GM18873 (cell line): ENCODE results near the gene SPTAN1.

ENCODE experiments used
- ATAC-seq: cut with Tn5 transposase; IDR thresholded peaks from one replicate; pipeline ENCODE4 v1.9.1; 2021; ENCODE audit warnings: mild to moderate bottlenecking, moderate library complexity, moderate number of reproducible peaks; ENCODE audit not compliant: unreplicated experiment, low FRiP score

The SPTAN1 gene

DNA sequence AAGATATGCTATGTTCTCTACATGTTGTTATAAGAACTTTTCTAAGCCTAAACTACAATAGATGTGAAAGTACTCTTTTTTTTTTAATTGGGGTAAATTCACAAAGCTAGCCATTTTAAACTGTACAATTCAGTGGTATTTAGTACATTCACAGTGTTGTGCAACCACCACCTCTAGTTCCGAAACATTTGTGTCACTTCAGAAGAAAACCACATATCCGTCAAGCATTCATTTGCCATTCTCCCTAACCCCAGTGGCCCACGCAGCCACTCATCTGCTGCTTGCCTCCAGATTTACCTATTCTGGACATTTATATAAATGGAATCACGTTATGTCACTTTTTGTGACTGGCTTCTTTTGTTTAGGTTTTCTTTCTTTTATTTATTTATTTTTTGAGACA lies 43.1 kb downstream of the SPTAN1 start:
- ATAC-seq, result no peak

DNA sequence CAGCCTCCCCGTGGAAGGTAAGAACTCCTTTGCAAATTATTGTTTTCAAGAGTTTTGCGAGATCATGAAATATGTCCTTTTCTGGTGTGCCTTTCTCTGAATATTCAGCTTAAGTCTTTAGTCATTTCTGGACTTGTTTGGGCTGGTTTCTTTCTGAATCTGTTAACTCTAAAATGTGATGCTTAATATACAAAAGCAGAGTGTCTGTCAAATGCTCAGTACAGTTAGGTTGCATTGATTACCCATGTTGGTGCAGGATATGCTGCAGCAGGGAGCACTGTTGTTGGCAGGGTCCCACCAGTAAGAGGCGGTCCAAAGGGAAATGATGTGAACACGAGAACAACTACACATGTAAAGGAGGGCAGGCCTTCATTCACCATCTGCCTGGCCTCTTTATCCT lies 47.7 kb downstream of the SPTAN1 start:
- ATAC-seq, result no peak

DNA sequence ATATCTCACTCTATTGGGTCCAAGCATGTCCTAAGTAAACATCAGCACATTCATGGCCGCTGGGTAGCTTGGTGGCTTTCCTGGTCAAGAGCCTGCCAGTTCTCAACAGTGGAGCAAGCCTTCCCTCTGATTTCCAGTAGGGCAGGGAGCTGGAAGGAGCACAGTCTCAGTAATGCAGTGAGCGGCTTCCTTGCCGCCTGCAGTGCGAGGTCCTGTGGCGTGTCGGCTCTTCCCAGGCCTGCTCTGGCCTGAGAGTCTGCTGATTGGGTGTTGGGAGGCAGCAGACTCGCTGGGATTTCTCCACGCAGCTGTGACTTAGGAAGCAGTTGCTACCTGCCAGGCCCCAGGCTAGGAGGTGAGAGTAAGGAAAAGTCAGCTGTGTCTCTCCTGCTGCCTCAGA lies 51.3 kb downstream of the SPTAN1 start:
- ATAC-seq, result no peak

DNA sequence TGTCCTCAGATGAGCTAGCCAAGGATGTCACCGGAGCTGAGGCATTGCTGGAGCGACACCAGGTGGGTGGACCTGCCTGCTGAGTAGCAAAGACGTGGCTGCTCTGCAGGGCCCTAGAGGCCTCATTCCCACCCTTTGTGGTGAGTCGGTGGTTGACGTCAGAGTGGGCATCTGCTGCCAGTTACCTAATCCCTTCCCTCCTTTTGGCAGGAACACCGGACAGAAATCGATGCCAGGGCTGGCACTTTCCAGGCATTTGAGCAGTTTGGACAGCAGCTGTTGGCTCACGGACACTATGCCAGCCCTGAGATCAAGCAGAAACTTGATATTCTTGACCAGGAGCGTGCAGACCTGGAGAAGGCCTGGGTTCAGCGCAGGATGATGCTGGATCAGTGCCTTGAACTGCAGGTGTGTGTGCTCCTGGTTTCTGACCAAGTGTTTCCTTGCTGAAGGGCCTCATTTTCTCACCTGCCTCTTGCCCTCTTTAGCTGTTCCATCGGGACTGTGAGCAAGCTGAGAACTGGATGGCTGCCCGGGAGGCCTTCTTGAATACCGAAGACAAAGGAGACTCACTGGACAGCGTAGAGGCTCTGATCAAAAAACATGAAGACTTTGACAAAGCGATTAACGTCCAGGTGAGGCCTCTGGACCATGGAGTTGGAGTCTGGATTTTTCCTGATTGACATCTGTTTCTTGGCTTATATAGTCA lies 55.4 kb downstream of the SPTAN1 start:
- ATAC-seq, result no peak

DNA sequence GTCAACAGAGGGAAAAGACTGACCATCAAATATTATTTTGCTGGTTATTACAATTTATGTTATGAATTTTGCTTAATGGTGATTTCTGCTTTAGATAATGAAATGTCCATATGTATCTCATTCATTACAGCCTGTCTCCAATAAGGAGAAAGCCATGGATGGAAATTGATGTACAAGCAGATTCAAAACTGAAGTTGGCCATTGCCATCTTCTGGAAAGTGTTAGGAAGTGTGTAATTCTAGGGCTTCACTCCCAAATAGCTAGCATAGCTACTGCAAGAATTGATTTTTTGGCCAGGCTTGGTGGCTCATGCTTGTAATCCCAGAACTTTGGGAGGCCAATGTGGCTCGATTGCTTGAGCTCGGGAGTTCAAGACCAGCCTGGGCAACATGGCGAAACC lies 58.5 kb downstream of the SPTAN1 start:
- no peak for ATAC-seq

DNA sequence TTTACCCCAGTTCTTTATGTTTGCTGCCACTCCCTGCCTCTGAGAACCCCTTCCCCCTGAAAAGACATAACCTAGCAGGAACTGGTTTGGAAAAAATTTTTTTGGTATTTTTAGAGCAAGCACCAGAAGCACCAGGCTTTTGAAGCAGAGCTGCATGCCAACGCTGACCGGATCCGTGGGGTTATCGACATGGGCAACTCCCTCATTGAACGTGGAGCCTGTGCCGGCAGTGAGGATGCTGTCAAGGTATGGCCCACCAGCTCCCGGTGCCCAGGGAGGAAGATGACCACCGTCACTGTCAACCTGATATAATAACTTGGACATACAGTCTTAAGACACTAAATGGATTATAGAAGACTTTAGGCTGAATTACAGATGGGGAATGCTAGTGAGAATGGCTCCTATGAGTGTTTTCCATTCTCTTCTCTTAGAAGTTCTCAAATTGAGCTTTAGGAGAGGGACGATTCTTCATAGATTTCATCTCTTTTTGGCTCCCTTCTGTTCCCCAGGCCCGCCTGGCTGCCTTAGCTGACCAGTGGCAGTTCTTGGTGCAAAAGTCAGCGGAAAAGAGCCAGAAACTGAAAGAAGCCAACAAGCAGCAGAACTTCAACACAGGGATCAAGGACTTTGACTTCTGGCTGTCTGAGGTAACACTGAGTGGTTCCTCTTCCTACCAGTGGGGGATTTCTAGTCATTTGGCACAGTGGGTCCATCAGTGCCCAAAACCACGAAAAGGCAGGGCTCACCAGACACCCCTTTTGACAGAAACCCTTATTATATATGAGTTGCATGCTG lies 59.4 kb downstream of the SPTAN1 start:
- no peak for ATAC-seq

DNA sequence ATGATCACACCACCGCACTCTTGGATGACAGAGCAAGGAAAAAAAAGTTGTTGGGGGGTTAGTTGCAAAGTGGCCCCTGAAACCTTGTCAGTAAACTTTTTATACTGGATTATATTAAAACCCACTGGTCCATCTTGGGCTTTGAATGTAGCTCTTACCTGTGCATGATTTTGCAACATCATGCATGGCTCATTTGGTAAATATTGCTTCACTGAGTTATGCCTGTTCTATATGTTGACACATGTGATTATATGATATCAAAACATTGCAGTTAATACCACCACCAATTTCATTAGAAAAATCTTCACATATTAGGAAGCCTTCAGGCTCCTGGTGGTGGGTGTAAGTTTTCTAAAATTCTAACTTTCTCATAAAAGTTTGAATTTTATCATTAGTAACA lies 62.3 kb downstream of the SPTAN1 start:
- ATAC-seq, result no peak

DNA sequence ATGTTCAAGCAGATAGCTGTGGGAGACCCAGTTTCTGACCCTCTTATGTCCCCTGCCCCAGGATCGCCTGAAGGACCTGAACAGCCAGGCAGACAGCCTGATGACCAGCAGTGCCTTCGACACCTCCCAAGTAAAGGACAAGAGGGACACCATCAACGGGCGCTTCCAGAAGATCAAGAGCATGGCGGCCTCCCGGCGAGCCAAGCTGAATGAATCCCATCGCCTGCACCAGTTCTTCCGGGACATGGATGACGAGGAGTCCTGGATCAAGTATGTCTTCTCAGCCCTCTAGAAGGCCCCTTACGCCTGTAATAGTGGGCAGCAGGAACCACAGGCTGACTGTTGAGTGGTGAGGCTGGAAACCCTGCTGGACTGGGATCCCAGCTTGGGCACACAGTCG lies 63.2 kb downstream of the SPTAN1 start:
- no peak for ATAC-seq

DNA sequence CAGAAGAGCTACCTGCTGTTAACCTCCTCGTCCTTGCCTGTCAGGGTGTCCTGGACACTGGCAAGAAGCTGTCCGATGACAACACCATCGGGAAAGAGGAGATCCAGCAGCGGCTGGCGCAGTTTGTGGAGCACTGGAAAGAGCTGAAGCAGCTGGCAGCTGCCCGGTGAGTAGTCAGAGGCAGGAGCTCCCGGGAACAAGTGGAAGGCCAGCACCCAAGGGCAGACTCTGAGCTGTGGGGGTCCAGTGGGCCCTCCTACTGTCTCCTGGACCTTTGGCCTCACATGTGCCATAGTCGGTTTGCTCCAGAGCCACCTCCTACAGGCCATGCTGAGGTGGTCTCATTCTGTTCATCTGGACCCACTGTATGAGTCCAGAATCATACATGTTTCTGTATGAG lies 65.6 kb downstream of the SPTAN1 start:
- ATAC-seq, result no peak

DNA sequence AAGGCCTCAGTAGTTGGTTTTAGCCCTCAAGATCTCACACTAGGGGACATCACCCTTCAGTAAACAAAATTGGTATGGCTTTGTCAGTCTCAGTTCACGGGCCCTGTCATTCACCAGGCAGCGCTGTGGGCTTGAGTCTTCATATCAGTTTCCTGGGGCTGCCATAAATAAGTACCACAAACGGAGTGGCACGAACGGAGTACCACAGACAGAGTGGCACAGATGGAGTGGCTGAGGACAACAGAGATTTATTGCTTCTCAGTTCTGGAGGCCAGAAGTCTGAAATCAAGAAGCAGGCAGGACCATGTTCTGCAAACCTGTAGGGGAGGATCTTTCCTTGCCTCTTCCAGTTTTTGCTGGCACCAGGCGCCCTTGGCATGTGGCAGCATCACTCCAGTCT lies 66.7 kb downstream of the SPTAN1 start:
- no peak for ATAC-seq

DNA sequence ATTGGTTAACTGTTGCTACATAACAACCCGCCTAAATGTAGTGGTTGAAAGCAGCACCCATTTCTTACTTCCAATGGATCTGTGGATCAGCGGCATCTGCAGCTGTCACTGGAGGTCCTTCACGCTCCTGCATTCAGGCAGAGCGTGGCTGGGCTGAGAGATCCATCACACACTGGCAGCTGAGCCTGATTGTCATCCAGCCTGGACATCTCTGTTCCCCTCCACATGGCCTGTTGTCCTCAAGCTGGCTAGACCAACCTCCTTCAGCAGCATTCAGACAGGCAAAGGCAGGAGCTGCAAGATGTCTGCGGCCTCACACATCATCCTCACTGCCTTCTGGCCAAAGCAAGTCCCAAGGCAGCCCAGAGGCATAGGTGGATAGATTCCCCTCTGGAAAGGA lies 67.4 kb downstream of the SPTAN1 start:
- no peak for ATAC-seq

DNA sequence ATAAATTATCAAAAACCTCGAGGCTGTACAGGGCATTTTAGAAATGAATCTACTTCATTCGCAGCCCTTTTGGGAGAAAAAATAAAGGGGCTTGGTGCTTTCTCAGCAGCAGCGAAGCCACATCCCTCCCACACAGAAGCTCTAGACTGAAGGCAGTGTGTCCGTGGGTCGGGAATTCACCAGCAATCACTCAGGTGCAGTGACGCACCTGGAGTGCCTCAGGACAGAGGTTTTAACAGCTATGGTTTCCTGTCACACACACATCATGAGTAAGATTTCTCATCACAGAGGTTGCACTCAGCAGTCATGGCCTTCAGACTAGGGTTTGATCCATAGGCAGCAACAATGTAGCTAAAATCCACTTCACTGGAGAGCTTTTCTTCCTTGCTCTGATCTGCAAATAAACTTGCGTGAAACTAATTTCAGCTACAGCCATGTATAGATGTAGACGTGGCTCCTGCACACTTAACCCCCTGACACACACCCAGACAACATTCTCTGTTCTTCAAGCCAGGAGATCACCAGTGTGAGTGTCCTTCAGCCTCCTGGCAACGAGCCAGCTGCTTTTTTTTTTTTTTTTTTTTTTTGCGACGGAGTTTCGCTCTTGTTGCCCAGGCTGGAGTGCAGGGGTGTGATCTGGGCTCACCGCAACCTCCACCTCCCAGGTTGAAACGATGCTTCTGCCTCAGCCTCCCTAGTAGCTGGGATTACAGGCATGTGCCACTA lies 69.5 kb downstream of the SPTAN1 start:
- no peak for ATAC-seq

DNA sequence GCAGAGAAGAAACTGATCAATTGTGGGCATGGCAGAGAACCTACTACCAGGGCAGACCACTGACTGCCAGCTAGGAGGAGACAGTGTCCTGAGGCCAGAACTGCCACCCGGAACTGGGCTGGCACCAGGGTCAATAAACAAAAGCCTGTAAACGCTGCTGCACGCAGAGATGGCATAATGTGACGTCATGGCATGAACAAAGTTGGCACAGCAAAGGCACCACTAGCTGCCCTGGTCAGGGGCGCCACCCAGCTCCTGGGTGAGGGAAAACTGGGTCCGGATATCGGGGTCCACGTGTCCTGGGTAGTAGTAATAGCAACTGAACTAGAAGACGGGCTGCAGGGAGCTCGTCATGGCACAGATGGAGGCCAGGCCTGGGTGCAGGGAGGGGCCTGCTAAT lies 72.2 kb downstream of the SPTAN1 start:
- ATAC-seq, result no peak

DNA sequence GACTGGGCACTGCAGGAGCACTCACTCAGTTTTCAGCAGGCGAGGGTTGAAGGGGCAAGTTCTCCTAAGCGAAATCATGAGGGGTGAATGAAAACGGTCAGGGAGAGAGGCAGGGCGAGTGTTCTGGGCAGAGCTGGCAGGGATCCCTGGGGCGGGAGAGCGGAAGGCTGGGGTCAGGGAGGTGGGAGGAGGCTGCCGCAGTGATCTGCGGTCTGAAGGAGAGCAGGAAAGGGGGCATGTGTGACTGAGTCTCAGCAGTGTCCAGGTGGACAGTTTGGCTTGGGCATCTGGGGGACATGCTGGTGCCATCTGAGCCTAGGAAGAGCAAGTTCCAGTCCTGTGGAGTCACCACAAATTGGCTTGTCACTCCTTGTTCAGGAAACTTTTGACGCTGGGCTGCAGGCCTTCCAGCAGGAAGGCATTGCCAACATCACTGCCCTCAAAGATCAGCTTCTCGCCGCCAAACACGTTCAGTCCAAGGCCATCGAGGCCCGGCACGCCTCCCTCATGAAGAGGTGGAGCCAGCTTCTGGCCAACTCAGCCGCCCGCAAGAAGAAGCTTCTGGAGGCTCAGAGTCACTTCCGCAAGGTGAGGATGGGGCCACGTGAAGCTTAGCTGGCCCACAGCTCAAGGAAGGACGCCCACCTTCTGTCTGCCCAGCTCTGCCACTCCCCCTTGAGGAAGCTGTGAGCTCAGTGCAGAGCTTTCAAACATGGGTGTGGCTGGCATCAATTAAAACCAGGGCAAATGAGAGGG lies 73.2 kb downstream of the SPTAN1 start:
- ATAC-seq, result no peak

DNA sequence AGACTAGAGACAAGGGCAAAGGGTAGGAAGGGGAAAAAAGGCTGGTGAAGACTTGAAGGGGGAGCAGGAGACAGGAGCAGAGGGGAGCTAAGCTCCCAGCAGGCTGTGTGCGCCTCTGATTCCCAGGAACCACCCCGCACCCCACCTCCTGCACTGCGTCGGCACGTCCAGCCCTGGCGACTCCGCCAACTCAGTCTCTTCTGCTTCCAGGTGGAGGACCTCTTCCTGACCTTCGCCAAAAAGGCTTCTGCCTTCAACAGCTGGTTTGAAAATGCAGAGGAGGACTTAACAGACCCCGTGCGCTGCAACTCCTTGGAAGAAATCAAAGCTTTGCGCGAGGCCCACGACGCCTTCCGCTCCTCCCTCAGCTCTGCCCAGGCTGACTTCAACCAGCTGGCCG lies 73.8 kb downstream of the SPTAN1 start:
- ATAC-seq, result no peak

DNA sequence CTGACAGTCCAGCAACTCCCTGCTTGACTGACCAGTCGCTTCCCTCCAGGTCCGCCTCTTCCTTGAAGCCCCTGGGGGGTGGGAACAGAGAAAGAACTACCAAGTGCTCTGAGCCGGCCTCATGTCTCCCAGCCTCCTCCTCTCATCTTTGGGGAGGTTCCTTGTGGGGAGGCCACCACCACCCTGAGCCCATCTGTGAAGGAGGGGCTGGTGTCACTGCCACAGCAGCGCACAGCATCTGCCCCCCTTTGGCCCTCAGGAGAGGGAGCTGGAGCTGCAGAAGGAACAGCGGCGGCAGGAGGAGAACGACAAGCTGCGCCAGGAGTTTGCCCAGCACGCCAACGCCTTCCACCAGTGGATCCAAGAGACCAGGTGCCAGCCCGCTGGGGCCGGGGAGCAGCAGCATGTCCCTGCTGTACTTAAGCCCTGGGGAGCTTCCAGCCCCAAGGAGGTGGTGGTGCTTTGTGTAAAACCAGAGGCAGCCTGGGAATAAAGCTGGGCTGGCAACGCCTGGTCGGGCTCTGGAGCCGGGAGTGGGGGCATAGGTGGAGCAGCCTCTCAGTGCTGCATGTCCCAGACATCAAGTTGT lies 74.8 kb downstream of the SPTAN1 start:
- ATAC-seq, result no peak

DNA sequence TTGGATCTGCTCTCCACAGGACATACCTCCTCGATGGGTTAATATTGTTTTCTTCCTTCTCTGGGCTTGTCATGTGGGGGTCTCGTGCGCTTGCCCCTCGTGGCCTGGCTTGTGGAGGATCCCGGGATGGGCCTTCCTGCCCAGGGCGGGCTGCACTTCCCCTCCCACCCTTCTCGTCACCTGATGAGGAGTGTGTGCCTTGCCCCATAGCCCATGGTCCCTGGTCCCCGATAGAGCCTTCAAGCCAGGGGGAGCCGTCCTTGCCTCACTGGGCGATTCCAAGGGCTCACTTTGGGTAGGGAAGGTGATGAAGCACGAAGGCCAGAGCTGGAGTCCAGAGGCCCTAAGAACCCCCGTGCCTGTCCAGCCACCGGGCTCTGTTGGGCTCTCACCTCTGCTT lies 75.5 kb downstream of the SPTAN1 start:
- ATAC-seq, result no peak

DNA sequence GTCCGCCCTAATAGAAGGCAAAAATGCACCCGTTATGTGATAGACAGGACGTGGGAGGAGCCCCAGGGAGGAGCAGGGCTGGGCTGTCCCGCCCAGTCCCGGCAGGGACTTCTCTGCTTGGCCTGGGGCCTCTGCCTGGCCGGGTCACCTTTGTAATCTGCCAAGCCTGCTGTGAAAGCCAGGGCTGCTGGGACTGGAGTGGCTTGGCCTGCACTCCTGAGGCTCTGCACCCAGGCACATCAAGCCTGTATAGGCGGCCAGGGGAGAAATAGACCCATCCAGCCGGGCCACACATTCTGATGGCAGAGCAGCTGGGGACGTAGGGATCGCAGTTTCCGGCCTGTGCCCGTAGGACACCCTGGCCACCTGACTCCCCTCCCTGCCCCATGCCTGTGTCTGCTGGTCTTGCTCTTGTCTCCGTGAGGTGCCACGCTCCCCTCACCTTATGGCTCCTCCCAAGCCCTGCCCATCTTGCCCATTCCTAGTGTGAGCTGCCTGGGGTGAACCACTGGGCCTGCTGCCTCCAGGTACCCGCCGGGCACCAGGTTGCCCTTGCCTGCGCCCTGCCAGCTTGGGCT lies 76.2 kb downstream of the SPTAN1 start:
- no peak for ATAC-seq

DNA sequence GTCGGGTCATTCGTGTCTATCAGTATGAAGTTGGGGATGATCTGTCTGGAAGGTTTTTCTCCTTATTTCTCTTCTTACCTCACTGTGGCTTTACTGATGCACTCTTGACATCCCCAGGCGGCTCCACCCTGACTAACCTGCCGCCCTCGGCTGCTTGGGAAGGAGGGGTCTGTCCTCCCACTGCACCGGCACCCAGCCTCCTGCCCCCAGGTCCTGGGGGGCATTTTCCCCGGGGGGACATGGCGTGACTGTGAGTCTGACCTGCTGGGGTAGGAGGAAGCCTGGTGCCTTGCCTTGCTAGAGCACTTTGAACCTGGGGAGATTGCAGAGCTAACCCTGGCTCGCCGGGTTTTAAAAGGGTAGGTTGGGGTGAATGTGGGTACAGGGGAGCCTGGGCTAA lies 76.7 kb downstream of the SPTAN1 start:
- ATAC-seq, result no peak
